IMR-90 (cell line): Measurements from ENCODE around the gene CNPY3. TPM values are rescaled to one million over a fixed set of nuclear protein-coding genes. Genes with fewer than 3 reads are reported as not detected.

Source experiments
- ATAC-seq: fragments of 200-7000 bp; cut with Tn5 transposase; 2 replicates; pipeline ENCODE4 v1.9.1; 2020; ENCODE audit warnings: low read depth, mild to moderate bottlenecking, moderate library complexity
- BruUV-seq: library from RNA; stranded (reverse); fragments of 400-500 nt; replicated peaks from 2 replicates; lab custom pipeline; 2021; lab: Mats Ljungman, UMichigan
- CTCF ChIA-PET: fragments of 300-600 bp; formaldehyde crosslinking; extraction: SDS; loops from one replicate; lab custom pipeline; 2021; ENCODE audit warnings: antibody characterized with exemption; lab: Yijun Ruan, JAX
- POLR2A ChIA-PET: fragments of 300-600 bp; sonication (Branson Sonifier 250); formaldehyde crosslinking; loops from one replicate; lab custom pipeline; 2022; ENCODE audit warnings: antibody characterized with exemption; ENCODE audit not compliant: unreplicated experiment; lab: Charles Lee
- DNase-seq: peaks from one replicate; pipeline ENCODE4 v3.0.0; 2013
- H2AFZ ChIP-seq: replicated peaks from 2 replicates; pipeline ENCODE3; 2013; ENCODE audit warnings: low read length, mild to moderate bottlenecking; ENCODE audit not compliant: poor library complexity
- H2AK5ac ChIP-seq: 2 replicates; pipeline ENCODE4 v1.6.1; 2013; ENCODE audit warnings: low read depth, low read length, inconsistent platforms
- H2AK9ac ChIP-seq: replicated peaks from 2 replicates; pipeline ENCODE3; 2013; ENCODE audit warnings: mild to moderate bottlenecking, low read depth, low read length, moderate library complexity; ENCODE audit not compliant: poor library complexity
- H2BK120ac ChIP-seq: 2 replicates; pipeline ENCODE4 v1.6.1; 2013; ENCODE audit warnings: low read depth, low read length, inconsistent platforms
- H2BK15ac ChIP-seq: 3 replicates; pipeline ENCODE4 v1.6.1; 2013; ENCODE audit warnings: low read depth, low read length, inconsistent platforms
- H2BK20ac ChIP-seq: 2 replicates; pipeline ENCODE4 v1.6.1; 2013; ENCODE audit warnings: low read depth, mild to moderate bottlenecking, inconsistent platforms, low read length, moderate library complexity
- H2BK5ac ChIP-seq: 2 replicates; pipeline ENCODE4 v1.6.1; 2013; ENCODE audit warnings: mild to moderate bottlenecking, low read depth, low read length, inconsistent platforms; ENCODE audit not compliant: poor library complexity, severe bottlenecking
- H3K14ac ChIP-seq: replicated peaks from 2 replicates; pipeline ENCODE4 v1.6.1; 2013; ENCODE audit warnings: low read depth, low read length, inconsistent platforms
- H3K18ac ChIP-seq: 2 replicates; pipeline ENCODE4 v1.6.1; 2013; ENCODE audit warnings: low read depth, low read length, control low read depth
- H3K23ac ChIP-seq: 2 replicates; pipeline ENCODE4 v1.6.1; 2013; ENCODE audit warnings: low read depth, low read length, inconsistent platforms
- H3K27ac ChIP-seq: 2 replicates; pipeline ENCODE4 v1.5.1; 2013; ENCODE audit warnings: mild to moderate bottlenecking, control low read depth, low read length; ENCODE audit not compliant: insufficient read depth
- H3K27me3 ChIP-seq: 2 replicates; pipeline ENCODE4 v1.6.1; 2013; ENCODE audit warnings: low read length; ENCODE audit not compliant: control insufficient read depth, insufficient read depth
- H3K36me3 ChIP-seq: 2 replicates; pipeline ENCODE4 v1.6.1; 2013; ENCODE audit warnings: low read length, mixed read lengths; ENCODE audit not compliant: control insufficient read depth, insufficient read depth
- H3K4ac ChIP-seq: 2 replicates; pipeline ENCODE4 v1.6.1; 2013; ENCODE audit warnings: low read depth, low read length, inconsistent platforms
- H3K4me1 ChIP-seq: 2 replicates; pipeline ENCODE4 v1.6.1; 2013; ENCODE audit warnings: low read length, mixed read lengths; ENCODE audit not compliant: control insufficient read depth, insufficient read depth
- H3K4me2 ChIP-seq: 2 replicates; pipeline ENCODE4 v1.6.1; 2013; ENCODE audit warnings: low read depth, mild to moderate bottlenecking, control low read depth, low read length, moderate library complexity
- H3K4me3 ChIP-seq: 2 replicates; pipeline ENCODE4 v1.5.1; 2013; ENCODE audit warnings: low read depth, mild to moderate bottlenecking, control low read depth, low read length, moderate library complexity; ENCODE audit not compliant: insufficient read depth
- H3K56ac ChIP-seq: 2 replicates; pipeline ENCODE4 v1.6.1; 2013; ENCODE audit warnings: low read length, inconsistent platforms; ENCODE audit not compliant: insufficient read depth; ENCODE audit errors: extremely low read depth
- H3K79me1 ChIP-seq, 2 experiments: 2 replicates each; pipeline ENCODE4 v1.6.1; 2013; ENCODE audit warnings: low read length in 2 of 2, inconsistent platforms in 1 of 2, low read depth in 1 of 2
- H3K9ac ChIP-seq: 2 replicates; pipeline ENCODE4 v1.6.1; 2013; ENCODE audit warnings: low read depth, low read length, control low read depth
- H3K9me1 ChIP-seq: 2 replicates; pipeline ENCODE4 v1.6.1; 2013; ENCODE audit warnings: low read length, inconsistent platforms; ENCODE audit not compliant: insufficient read depth
- H3K9me3 ChIP-seq: 2 replicates; pipeline ENCODE4 v1.6.1; 2013; ENCODE audit warnings: low read length; ENCODE audit not compliant: control insufficient read depth, insufficient read depth
- H4K20me1 ChIP-seq: 2 replicates; pipeline ENCODE4 v1.6.1; 2013; ENCODE audit warnings: low read length, inconsistent platforms; ENCODE audit not compliant: insufficient read depth
- H4K5ac ChIP-seq: 2 replicates; pipeline ENCODE4 v1.6.1; 2013; ENCODE audit warnings: mild to moderate bottlenecking, low read depth, low read length, control low read depth
- H4K8ac ChIP-seq, 2 experiments: 2 replicates each; pipeline ENCODE4 v1.6.1; 2013; ENCODE audit warnings: low read depth in 2 of 2, low read length in 2 of 2, control low read depth in 1 of 2, inconsistent platforms in 1 of 2
- H4K91ac ChIP-seq: 2 replicates; pipeline ENCODE4 v1.6.1; 2013; ENCODE audit warnings: low read depth, low read length, inconsistent platforms; ENCODE audit not compliant: insufficient read depth
- POLR2A ChIP-seq: IDR thresholded peaks from 2 replicates; pipeline ENCODE4 v1.6.1; 2012; ENCODE audit warnings: mild to moderate bottlenecking, low read depth, low read length
- WGBS, 2 experiments: methylation state at CpG; one replicate each; pipeline versions ENCODE4 v1.1.5 to v1.1.7; 2013; ENCODE audit warnings: missing lambda C conversion rate in 2 of 2; ENCODE audit not compliant: insufficient read length in 1 of 2; ENCODE audit errors: extremely low coverage in 2 of 2; 5-methylcytosine and 5-hydroxymethylcytosine counted together
- dilution Hi-C: fragments of 300-500 bp; cut with HindIII; formaldehyde crosslinking; loops from one replicate; pipeline ENCODE4 v1.14.3; 2018; ENCODE audit warnings: low sequenced_read_pairs; ENCODE audit not compliant: unreplicated experiment
- in situ Hi-C: fragments of 300-500 bp; cut with MboI; formaldehyde crosslinking; loops from 3 replicates; pipeline ENCODE4 v1.14.3; 2019; ENCODE audit warnings: low sequenced_read_pairs, inconsistent platforms, mixed read lengths
- intact Hi-C: fragments of 100-400 bp; cut with micrococcal nuclease; formaldehyde crosslinking; loops from 2 replicates; pipeline ENCODE4 v1.10.0; 2022
- polyA plus RNA-seq, 3 experiments: library from polyadenylated mRNA; depleted of rRNA; stranded (reverse); fragments of >200 nt; gene quantifications; 2 replicates each; pipeline ENCODE4 v1.2.3, GENCODE V29; 2012; ENCODE audit warnings: low replicate concordance in 1 of 3
- total RNA-seq: library from RNA; depleted of rRNA; stranded (reverse); fragments of >200 nt; gene quantifications from 2 replicates; pipeline ENCODE4 v1.2.3, GENCODE V29; 2012
- TF ChIP-seq, protein P1 (sequence below): conservative IDR thresholded peaks from 2 replicates; pipeline ENCODE4 v1.5.1; 2012; ENCODE audit warnings: mild to moderate bottlenecking, low read depth, low read length, improper control_type of control experiment

The CNPY3 gene
- total and polyA plus RNA-seq, 2 of the 4 experiments (the other 2 are of a cell fraction) = 13.3 to 39.2 TPM

DNA sequence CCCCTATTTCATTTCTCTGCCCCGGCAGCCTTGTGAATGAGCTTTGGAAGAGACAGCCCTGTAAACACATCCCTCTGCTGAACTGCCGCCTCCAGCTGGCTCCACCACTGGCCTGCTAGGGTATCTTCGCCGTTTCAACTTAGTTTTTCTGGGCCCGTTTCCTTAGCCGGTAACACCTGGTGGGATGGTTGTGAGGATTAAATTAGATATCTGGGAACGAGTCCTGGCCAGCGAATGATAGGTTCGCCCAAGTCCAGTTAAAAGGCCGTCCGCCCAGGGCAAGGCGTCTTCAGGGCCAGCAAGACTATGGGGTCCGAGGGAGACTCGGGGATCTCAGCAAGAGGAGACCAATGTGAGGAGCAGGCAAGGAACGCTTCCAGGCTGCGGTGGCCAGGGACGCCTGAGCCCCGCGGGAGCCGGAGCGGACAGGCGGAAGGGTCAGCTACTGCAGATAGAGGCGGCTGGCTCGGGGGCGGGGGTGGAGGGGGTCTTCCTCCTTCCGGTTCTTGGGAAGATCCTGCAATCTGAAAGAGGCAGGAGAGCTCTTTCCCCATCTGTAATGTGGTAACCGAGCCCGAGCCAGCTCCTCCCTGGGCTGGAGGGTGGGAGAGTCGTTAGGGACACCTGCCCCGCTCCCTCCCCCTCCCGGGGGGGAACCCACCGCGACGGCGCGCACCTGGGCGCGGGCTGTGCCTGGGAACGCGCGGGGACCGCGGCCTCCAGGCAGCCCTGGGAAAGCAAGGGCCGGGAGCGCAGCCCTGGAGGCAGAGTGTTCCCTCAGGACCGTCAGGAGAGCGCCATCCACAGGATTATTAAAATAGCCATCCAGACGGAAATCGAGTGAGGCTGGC is 17.9 kb upstream of the CNPY3 start:
- H2AK9ac ChIP-seq = no peak overlapping the region
- no peak overlapping the region for H2BK5ac ChIP-seq
- no peak for TF ChIP-seq POLR2A
- TF ChIP-seq, protein P1, sequence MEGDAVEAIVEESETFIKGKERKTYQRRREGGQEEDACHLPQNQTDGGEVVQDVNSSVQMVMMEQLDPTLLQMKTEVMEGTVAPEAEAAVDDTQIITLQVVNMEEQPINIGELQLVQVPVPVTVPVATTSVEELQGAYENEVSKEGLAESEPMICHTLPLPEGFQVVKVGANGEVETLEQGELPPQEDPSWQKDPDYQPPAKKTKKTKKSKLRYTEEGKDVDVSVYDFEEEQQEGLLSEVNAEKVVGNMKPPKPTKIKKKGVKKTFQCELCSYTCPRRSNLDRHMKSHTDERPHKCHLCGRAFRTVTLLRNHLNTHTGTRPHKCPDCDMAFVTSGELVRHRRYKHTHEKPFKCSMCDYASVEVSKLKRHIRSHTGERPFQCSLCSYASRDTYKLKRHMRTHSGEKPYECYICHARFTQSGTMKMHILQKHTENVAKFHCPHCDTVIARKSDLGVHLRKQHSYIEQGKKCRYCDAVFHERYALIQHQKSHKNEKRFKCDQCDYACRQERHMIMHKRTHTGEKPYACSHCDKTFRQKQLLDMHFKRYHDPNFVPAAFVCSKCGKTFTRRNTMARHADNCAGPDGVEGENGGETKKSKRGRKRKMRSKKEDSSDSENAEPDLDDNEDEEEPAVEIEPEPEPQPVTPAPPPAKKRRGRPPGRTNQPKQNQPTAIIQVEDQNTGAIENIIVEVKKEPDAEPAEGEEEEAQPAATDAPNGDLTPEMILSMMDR = 0 out of 2 replicates have a peak, but pooled peaks have one; percentile 7
- H4K91ac ChIP-seq = no peak overlapping the region
- peak overlapping the region; percentile 7; the same call in 1 of the 2 replicates for H3K4me2 ChIP-seq
- no peak overlapping the region; the same call in 1 of the 2 replicates for H3K23ac ChIP-seq
- intact Hi-C loops (no loop called here), dilution Hi-C loops (no loop called here), in situ Hi-C loops (no loop called here)
- no TSS peak for BruUV-seq
- H2AFZ ChIP-seq = peak overlapping the region; percentile 83
- no peaks in the 10 kb centered on the region for H4K20me1 ChIP-seq
- H4K8ac ChIP-seq = peak overlapping the region in 1 of 2 experiments; percentile 57; a peak in 1 of 4 replicates
- H3K4ac ChIP-seq = no peak overlapping the region
- peak overlapping the region; percentile 41; the same call in 1 of the 2 replicates for H4K5ac ChIP-seq
- H3K18ac ChIP-seq = no peak overlapping the region
- no peak overlapping the region for H3K56ac ChIP-seq
- CTCF ChIA-PET = interaction anchor here (0.7 kb wide), 1 partner anchor 232 kb away, joined by 6 read pairs; no protein-coding TSS in a partner anchor
- no peak for DNase-seq
- POLR2A ChIA-PET = no interaction called here
- no peak overlapping the region for H2BK20ac ChIP-seq
- no peak overlapping the region for H3K14ac ChIP-seq
- no peak overlapping the region for H2AK5ac ChIP-seq
- H3K9ac ChIP-seq = no peak overlapping the region
- H3K9me1 ChIP-seq = no peaks in the 10 kb centered on the region
- no peaks in the 10 kb centered on the region for H3K4me1 ChIP-seq
- H3K27me3 ChIP-seq = peaks cover 3% of the 10 kb centered on the region
- H3K36me3 ChIP-seq = no peaks in the 10 kb centered on the region
- H3K27ac ChIP-seq = no peak overlapping the region
- H2BK15ac ChIP-seq = no peak overlapping the region
- no peaks in the 10 kb centered on the region for H3K9me3 ChIP-seq
- no peaks in the 10 kb centered on the region for H3K79me1 ChIP-seq
- H3K4me3 ChIP-seq = no peak overlapping the region
- no peak overlapping the region for H2BK120ac ChIP-seq
- peak; percentile 37 for ATAC-seq
- 21% methylated on average over 9 of the region's 49 CpGs; no CpG with 5 or more reads in 1 of the 2 experiments for WGBS, 2 experiments
